NOMO-1 (cell line): ENCODE data around the gene LMNTD2.

Experiments
- DNase-seq, 2 experiments: peaks; one replicate each; lab custom pipeline; 2025; ENCODE audit not compliant: unreplicated experiment in 2 of 2; lab: John Stamatoyannopoulos, UW

The LMNTD2 gene, protein sequence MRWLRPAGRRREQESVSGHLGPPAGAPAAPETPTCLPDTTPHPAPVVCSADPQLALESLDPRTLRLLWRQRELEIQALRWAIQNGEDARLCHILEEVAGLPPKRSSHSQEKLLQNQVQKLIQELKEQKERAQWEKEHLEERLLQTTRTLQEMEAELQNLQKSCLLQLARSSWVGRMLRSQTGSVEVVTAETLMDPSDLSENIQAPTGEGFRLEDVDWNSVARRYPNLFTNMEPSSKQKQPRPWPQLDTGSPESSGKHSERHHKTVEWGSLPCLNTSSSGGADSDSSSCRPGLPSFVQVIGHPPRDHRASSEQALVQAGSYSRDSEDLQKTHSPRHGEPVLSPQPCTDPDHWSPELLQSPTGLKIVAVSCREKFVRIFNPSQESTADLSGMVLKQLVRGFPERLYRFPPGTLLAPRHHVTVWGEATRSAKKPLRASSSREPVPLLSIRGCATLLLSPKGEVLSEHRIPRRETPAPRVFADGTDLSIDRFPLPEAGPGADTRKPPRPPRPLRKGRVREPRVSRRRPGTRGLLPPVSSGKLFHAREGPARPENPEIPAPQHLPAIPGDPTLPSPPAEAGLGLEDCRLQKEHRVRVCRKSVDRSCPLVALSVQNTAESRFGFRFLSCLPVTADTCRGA

DNA sequence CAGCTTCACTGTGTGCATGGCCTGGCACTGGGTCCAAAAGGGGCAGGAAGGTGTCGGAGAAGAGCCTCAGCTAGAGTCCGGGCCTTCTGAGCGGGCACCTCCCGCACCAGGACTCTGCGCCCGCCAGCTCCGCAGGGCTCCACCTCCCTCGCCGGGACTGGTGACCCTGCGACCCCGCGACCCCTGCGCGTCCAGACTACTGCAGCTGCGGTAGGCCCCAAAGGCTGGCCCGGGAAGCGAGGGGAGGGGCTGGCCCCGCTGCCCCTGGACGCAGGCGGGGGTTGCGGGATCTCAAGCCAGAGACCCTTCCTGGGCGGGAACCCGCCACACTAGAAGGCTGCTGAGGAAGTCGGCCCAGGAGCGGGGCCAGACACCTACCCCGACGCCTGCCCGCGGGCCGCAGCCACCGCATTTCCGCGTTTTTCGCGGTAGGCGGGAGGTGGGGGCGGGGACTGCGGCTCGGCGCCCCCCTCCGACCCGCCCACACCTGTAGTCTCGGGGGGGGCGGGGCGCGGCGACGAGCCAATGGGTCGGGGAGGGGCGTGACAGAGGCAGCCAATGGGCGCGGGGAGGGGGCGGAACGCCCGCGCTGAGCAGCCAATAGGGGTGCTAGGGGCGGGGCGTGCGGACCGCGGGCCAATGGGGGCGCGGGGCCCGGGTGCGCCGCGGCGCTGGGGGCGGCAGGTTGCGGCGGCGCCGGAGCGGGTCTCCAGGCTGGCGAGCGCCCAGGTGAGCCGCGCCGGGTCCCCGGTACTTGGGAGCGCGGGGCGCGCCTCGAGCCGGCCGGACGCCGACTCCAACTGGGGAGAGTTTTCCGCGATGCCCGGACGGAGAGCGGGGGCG, at the start of gene LMNTD2, which contains the start of gene RASSF7:
Gene LMNTD2, minus strand, starts transcription at position 434 of the 843 bp plus-strand sequence. Its CDS starts 22 bp downstream, at position 412.
Gene RASSF7, plus strand, starts transcription at position 666 of the 843 bp plus-strand sequence. CDS start 799 bp downstream, outside the sequence.
- peak; percentile 87 to 93 for DNase-seq

DNA sequence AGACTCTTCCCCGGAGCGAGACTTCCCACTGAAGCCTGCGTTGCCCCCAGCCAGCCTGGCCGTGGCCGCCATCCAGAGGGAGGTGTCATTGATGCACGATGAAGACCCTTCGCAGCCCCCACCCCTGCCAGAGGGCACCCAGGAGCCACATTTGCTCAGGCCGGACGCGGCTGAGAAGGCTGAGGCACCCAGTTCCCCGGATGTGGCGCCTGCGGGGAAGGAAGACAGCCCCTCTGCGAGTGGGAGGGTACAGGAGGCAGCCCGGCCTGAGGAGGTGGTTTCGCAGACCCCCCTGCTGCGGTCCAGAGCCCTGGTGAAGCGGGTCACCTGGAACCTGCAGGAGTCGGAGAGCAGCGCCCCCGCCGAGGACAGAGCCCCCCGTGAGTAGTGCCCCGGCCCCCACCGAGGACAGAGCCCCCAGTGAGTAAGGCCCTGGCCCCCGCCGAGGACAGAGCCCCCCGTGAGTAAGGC, 48.8 kb upstream of the LMNTD2 start:
- no peak for DNase-seq

DNA sequence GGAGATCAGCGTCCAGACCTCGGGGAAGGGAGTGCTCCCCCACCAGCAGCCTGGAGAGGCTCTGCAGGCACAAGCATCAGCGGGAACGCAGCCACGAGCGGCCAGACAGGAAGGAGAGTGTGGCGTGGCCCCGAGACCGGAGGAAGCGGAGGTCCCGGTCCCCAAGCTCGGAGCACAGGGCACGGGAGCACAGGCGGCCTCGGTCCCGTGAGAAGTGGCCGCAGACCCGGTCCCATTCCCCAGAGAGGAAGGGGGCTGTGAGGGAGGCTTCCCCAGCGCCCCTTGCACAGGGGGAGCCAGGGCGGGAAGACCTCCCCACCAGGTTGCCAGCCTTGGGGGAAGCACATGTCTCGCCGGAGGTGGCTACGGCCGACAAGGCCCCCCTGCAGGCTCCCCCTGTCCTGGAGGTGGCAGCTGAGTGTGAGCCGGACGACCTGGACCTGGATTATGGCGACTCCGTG, 48.3 kb upstream of the LMNTD2 start:
- no peak for DNase-seq

DNA sequence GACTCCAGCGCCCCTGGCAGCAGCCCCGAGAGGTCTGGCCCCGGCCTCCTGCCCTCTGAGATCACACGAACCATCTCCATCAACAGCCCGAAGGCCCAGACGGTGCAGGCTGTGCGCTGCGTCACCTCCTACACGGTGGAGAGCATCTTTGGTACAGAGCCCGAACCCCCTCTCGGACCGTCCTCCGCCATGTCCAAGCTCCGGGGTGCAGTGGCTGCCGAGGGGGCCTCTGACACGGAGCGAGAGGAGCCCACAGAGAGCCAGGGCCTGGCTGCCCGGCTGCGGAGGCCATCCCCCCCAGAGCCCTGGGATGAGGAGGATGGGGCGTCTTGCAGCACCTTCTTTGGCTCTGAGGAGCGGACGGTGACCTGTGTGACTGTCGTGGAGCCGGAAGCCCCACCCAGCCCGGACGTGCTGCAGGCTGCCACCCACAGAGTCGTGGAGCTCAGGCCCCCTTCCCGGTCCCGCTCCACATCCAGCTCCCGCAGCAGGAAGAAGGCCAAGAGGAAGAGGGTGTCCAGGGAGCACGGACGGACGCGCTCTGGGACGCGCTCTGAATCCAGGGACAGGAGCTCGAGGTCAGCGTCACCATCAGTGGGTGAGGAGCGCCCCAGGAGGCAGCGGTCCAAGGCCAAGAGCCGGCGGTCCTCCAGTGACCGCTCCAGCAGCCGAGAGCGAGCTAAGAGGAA, 47.6 kb upstream of the LMNTD2 start:
- no peak for DNase-seq

DNA sequence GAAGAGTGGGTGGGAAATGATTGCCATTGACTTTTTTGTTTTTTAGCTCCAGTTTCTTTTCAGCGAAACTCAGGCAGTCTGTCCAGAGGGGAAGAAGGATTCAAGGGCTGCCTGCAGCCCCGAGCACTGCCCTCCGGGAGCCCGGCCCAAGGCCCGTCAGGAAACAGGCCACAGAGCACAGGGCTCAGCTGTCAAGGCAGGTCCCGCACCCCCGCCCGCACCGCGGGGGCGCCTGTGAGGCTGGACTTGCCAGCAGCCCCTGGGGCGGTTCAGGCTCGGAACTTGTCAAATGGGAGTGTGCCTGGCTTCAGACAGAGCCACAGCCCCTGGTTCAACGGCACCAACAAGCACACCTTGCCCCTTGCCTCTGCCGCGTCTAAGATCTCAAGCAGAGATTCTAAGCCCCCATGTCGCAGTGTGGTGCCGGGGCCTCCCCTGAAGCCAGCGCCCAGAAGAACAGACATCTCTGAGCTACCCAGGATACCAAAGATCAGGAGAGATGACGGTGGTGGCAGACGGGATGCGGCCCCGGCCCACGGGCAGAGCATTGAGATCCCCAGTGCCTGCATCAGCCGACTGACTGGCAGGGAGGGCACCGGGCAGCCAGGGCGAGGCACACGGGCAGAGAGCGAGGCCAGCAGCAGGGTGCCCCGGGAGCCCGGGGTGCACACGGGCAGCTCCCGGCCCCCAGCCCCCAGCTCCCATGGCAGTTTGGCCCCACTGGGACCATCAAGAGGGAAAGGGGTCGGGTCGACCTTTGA, 46.7 kb upstream of the LMNTD2 start:
- DNase-seq: no peak

DNA sequence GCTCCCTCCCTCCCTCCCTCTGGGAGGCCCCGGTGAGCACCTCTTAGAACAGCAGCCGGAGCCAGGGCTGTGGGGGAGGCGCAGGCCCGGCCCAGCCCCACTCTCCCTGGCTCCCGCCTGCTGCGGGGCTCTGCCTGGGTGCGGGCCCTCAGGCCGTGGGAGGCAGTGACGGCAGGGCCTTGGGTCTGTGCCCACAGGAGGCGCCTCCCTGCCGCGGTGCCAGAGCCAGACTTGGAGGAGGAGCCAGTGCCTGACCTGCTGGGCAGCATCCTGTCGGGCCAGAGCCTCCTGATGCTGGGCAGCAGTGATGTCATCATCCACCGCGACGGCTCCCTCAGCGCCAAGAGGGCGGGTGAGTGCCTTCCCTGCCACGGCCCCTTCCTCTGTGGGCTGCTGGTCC, 45.7 kb upstream of the LMNTD2 start:
- no peak for DNase-seq

DNA sequence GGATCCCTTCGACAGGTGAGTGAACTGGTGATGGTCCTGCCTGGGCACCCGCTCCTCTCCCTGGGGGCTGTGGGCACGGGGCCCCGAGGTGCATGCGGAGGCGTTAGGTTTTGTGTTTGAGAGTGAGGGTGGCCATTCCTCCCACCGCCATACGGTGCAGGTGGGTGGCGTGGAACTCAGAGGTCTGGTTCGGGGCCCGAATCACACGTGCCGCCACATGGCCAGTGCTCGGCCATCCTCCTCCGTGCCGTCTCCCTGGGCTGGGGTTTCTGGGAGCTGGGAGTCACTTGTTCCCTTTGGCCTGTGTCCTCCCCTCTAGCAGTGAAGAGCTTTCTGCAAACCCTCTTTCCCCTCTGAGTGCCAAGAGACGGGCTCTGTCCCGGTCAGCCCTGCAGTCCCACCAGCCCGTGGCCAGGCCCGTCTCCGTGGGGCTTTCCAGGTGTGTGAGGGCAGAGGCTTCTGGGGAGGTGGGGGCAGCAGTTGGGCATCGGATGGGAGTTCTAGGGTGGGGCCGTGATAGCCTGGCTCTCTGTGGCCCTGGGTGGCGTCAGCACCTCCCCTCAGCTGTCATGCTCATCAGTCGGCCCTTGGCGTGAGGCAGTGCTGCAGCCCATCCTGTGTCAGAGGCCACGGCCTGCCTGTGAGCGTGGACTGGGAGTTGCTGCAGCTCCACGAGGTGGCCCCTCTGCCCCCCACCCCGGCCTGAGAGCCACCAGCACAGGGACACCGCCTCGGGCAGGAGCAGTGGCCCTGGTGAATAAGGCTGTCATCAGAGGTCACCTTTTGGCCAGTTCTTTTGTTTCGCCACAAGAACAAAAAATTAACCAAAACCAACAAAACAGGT, 45.0 kb upstream of the LMNTD2 start:
- no peak for DNase-seq

DNA sequence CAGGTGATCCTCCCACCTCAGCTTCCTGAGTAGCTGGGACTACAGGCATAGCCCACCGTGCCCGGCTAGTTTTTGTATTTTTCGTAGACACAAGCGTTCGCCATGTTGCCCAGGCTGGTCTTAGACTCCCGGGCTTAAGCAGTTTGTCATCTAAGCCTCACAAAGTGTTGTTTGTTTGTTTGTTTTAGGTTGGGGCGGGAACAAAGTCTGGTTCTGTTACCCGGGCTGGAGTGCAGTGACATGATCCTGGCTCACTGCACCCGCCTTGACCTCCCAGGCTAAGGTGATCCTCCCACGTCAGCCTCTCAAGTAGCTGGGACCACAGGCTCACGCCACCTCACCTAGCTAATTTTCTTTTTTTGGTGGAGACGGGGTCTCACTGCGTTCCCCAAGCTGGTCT, 42.6 kb upstream of the LMNTD2 start:
- no peak for DNase-seq

DNA sequence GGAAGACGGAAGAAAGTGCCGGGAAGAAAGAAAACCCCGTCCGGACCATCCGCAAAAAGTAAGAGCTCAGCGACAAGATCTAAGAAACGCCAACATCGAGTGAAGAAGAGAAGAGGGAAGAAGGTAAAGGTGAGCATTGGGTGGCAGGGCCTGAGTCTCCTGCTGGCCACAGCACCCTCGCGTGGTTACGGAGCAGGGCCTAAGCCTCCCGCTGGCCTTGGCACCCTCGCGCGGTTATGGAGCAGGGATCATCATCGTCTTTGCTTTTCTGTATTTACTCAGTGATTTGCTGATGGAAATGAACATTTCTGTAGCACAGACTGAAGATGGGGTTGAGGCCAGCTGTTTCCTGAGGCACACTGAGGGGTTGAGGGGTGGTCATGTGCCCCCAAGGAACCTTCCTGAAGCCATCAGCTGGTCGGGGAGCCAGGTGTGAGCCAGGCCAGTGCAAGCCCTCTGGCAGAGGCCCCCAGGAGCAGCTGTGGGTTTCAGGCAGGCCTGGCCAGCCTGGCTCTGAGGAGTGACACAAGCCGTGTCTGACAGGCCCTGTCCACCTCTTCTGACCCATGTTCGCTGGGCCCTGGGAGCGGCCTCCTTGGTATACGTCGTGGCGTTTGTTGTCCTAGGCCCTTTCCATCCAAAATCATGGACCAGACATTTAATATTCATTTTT, 41.2 kb upstream of the LMNTD2 start:
- no peak for DNase-seq

DNA sequence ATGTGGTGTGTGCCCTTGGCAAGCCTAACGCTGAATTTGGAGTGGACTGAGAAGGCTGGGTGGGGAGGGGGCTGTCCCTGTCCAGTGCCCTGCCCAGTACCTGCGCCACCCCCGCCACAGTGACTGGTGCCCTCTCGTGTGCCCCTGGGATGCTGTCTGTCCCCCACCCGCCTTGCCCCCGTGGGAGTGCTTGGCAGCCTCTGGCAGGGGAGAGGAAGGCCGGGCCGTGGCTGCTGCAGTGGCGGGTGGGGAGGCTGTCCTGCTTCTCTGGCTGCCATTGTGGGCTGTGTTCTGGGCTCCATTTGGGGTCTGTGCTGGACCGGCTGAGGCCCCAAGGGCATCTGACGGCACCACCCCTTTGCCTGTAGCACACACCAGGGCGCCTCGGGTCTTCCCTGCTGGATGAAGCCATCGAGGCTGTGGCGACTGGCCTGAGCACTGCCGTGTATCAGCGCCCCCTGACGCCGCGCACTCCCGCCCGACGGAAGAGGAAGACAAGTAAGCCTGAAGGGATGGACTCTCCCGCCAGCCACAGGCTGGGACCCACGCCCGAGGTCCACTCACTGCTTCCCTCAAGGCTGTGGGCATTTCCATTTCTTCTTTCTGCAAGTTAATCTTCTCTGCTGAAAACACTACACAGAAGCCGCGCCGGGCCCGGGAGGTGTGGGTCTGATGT, 37.6 kb upstream of the LMNTD2 start:
- no peak for DNase-seq

DNA sequence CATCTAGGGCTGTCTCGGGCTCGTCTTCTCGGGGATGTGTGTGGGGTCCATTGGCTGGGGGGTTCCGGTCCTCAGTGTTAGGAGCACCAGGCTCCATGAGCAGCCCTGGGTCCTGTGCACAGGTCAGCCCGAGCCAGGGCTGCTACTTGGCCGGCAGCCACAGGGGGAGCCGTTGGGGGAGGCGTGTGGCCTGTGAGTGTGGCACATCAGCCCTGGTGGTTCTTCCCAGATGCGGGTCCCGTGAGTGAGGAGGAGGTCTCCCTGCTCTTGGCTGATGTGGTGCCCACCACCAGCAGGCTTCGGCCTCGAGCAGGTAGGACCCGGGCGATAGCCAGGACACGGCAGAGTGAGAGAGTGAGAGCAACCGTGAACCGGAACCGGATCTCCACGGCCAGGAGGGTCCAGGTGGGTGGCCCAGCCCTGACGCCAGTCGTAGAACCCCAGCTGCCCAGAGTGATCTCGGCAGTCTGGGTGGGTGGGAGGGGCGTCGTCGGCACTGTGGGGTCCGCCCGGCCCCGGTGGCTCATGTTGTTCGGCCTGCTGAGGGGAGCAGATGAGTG, 36.7 kb upstream of the LMNTD2 start:
- no peak for DNase-seq

DNA sequence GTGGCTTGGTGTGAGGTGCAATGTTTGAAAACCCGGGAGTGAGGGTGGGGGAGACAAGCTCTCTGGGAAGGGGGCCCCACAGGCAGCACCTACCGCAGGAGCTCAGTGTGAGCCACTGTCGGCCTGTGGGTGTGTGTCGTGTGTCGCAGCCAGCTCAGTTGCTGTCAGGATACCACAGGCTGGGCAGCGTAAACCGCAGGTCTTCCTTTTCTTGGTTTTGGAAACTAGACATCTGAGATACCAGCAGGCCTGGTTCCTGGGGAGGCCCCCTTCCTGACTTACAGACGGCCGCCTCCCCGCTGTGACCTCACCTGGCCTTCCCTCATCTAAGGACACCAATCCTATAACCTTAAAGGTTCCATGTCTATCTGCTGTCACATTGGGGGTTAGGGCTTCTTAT, 35.8 kb upstream of the LMNTD2 start:
- DNase-seq: no peak

DNA sequence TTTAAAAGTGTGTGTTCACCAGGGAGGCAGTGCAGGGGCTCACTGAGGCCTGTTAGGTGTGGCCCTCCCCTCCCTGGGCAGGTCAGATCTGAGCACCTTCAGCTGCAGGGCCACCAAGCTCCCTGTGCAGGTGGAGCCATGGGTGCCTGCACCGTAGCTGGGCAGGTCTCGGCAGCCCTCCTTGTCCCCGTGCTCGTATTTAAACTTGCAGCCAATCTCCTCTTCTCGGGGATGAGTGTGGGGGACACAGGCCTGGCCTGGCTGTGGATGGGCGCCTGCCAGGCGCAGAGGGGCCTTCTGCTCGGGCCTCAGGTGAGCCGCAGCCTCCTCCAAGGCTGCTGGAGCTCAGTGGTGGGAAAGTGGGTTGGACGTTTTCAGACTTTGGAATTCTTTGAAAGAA, 34.9 kb upstream of the LMNTD2 start:
- DNase-seq: no peak

DNA sequence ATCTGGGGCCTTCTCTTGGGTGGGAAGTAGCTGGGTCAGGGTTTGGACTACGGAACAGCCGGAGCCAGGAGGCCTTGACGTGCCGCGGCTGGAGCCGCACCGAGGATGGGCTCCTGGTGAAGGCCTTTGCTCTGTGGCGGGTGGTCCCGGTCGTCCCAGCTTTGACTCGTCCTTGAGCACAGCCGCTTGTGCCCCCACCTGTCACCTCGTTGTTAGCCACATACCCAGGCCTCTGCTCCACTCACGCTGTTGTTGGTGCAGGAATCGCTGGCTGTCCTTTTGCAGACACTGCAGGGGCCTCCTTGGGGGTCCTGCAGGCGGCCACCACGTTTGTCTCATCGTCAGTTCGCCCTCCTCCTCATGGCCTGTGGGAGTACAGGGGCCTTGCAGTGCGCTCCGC, 32.8 kb upstream of the LMNTD2 start:
- no peak for DNase-seq

DNA sequence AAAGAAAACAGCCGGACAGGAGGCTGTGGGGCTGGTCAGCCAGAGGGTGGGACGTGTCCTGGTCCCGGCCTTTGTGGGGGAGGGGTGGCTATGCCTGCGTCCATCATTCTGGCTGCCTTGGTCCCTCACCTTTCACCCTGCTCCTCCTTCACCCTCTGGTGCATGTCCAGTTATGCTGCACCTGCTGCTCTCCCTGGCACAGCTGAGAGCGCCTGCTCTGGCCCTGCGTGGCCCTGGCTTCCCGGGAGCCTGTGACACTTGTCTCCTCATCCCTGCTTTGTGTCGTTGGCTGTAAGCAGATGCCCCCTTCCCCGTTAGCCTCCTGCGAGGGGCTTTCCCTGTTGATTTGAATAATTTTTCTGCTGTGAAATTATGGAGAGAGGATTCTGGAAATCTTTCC, 32.4 kb upstream of the LMNTD2 start:
- DNase-seq: no peak

DNA sequence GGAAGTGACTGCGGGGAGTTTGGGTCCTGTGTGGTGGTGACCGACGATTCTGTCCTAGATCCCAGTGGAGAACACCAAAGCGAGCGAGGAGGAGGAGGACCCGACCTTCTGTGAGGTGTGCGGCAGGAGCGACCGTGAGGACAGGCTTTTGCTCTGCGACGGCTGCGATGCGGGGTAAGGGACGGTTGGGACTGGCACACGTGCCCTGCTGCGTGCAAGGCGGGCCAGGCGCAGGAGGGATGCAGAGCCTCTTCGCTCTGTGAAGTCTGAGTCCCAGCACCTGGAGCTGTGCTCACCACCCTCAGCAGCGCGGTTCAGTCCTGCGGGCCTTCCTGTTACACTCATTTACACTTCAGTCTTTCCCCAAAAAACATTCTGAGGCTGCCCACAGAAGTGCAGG, 32.0 kb upstream of the LMNTD2 start:
- DNase-seq: no peak

DNA sequence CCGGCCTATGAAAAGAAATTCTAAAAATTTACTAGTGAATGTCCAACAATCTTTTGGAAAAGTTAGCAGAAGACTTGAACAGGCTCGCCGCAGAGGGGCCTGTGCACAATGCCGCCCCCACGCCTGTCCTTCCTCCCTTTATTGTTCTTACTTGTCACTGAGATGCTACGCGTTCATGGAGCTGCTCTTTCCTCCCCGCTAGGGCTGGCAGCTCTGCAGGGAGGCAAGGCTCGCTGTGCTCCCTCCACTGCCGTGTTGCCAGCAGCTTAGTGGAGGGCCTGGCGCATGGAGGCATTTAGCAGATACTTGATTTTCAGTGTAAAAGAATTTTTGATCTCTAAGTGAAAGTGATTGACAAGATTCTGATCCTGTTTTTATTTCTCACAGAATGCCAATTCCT, 30.5 kb upstream of the LMNTD2 start:
- DNase-seq: no peak

DNA sequence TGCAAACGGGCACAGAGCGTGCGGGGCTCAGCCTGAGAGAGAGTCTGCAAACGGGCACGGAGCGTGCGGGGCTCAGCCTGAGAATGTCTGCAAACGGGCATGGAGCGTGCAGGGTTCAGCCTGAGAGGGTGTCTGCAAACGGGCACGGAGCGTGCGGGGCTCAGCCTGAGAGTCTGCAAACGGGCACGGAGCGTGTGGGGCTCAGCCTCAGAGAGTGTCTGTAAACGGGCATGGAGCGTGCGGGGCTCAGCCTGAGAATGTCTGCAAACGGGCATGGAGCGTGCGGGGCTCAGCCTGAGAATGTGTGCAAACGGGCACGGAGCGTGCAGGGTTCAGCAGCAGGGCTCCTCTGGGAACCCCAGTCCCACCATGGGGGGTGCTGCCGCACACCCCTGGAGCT, 29.3 kb upstream of the LMNTD2 start:
- DNase-seq: no peak
